HG02943 (cell line): ENCODE measurements around the gene TMEM200A.

ENCODE experiments used
- ATAC-seq: cut with Tn5 transposase; IDR thresholded peaks from one replicate; pipeline ENCODE4 v1.9.1; 2021; ENCODE audit warnings: mild to moderate bottlenecking, low read depth, moderate library complexity; ENCODE audit not compliant: unreplicated experiment

The TMEM200A gene

DNA sequence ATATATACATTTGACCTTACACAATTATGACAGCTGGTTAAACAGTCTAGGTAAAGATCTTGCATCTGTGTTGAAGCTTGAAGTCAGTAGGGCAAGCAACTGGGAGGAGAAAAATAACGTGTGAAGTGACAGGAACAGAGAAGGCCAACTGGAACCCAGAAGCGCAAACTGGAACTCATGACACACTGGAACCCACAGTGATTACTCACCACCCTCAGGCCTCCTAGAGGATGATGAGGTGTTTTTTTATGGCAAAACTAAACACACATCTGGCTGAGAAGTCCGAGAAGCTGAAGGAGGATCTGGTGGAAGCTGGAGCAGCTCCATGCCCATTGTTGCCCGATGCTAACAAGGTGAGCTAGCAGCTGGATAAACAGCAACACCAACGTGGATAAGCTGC lies 108.1 kb downstream of the TMEM200A start:
- no peak for ATAC-seq

DNA sequence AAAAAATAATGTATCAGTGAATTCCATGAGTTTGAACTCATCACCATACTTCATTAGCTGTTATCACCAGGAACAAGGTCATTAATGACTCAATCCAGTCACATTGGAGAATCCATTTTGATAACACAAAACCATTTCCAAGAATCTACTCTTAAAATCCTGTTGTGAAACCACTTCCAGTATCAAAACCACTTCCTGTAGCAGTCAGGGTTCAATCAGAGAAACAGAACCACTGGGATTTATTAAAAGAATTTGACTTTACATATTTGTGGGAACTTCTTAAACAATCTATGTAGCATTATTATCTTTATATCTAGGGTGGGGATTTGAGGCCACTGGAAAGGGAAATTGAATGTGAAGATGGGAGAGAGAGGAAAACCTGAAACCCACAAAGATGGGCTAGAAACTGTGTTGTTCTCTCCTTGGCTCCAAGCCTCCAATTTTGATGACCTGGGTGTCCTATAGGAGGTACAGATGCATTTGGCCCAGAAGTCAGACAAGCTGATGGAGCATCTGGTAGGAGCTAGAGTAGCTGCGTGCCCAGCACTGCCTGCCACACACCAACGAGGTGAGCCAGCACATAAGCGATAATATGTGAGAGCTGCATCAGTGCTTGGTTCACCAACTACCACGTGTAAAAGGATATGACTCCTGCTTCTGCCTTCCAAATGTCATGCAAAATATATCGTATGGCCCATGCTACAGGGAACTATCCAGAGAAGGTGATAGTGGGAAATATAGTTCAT lies 117.0 kb downstream of the TMEM200A start:
- ATAC-seq = no peak

DNA sequence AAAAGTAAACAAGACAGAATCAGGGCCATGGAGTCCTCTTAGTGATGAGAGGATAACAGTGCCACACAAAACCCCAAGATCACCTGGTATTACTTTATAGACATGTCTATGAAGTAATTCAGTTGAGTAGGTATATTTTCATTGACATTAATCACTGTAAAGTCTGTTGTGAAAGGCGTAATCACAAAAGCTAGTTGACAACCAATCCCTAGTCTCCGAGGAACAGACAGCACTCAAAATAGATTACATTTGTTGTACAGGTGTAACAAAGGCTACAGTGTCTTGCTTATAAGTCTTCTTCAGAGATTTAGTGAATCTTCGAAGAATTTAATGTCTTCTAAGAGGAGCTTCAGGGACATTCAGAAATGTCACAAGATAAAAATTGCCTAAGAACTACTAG lies 120.1 kb downstream of the TMEM200A start:
- no peak for ATAC-seq

DNA sequence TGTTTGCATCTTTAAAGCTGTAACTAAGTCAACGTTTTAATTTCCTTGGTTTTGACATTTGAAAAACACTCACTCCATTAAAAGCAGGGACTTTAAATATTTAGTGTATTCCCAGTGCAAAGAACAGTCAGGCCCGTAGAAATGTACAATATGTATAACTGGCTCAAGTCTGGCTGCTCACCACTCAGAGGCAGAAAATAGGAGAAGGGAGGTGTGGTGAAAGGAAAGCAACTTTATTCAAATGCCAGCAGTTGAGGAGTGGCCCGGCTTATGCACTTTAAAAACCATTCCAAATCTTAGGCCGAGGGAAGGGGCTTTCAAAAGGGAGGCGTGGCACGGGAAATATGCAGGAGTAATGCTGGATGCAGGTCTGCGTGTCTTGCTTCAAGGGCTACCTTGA lies 120.6 kb downstream of the TMEM200A start:
- no peak for ATAC-seq

DNA sequence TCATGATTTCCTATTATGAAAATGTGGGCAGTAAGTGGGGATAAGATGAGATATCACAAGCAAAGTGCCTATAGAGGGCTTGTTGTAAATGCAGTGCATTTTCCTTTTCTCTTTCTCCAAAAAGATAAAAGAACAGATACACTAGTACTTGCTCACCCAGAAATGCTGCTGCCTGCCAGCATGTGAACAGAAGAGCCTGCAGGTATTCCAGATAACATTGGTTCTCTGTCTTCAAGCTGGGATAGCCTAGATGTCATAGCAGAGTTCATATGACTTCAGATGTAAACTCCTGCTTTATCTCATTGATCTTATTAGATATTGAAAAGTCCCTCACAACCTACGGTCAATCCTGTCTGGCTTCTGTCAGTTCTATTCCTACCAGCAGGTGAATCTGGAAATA lies 123.7 kb downstream of the TMEM200A start:
- no peak for ATAC-seq
